Raji (cell line): ENCODE results near the gene PTPRM.

Experiments
- POLR2A ChIP-seq: IDR thresholded peaks from 2 replicates; pipeline ENCODE4 v1.6.1; 2011; ENCODE audit warnings: low read depth, low read length, control low read depth; ENCODE audit not compliant: insufficient read depth

Gene PTPRM

DNA sequence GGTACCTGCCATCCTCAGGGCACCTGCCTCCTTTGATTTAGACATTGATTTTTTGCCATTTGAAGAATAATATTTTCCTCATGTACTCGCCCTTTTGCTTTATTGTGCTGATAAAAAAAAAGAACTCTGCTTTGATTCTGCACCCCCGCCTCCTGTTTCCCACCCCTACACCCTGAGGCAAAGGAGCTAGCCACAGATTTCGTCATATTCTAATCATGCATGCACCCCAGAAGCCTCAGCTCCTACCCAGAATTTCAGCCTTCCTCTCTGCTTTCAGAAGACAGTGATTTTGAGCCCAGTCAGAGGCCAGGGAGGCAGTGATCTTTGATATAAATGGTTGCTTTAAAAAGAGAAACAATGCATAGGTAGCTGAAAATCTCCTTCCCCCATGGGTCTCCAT, 329.0 kb downstream of the PTPRM start:
- TF ChIP-seq POLR2A = no peak

DNA sequence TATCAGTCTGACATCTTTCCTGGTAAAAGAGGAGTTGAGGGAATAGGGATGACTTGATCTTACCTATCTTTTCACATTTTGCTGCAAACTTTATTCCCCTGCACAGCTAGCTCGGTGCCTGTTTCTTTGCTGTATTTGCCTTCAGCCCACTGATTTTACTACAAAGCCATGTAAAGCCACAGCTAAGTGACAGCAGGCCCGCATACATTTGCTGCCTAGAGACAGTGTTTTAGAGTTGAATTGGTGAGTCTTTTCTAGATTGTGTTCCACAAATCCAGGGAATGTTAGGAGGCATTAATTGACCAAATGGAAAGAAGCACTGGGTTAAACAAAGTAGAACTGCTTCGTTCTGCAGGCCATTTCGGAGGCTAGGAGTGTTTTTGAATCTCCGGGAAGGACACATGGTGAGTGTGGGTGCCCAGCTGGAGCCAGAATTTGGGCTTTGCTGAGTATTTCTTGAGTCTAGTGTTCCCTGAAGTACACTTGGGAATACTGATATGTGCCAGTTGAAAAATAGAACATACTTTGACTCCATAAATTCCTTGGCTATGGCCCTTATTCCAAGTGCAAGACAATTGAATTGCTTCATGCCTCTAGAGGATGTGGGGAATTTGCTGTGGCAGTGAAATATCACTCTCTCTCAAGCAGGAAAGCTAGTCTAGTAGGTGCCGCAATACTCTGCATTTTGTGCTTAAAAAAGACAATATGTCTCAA, 329.8 kb downstream of the PTPRM start:
- no peak for TF ChIP-seq POLR2A

- no peak for TF ChIP-seq POLR2A
These were observed 331.1 kb downstream of the PTPRM start for GRCh38 chr18:7898181-7898580.

- no peak for TF ChIP-seq POLR2A
These were observed 332.0 kb downstream of the PTPRM start for GRCh38 chr18:7899078-7899477.

DNA sequence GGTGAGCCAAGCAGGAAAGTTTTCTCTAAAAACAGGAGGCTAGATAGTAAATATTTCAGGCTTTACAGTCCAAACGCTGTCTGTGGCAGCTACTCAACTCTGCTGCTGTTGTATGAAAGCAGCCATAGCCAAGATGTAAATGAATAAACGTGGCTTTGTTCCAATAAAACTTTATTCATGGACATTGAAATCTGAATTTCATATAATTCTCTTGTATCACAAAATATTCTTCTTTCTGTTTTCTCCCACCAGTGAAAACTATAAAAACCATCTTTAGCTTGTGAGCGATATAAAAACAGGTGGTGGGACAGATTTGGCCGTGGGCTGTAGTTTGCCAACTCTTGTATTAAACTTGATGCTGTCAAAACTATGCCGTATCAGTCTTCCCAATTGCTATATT, 333.0 kb downstream of the PTPRM start:
- TF ChIP-seq POLR2A = no peak

DNA sequence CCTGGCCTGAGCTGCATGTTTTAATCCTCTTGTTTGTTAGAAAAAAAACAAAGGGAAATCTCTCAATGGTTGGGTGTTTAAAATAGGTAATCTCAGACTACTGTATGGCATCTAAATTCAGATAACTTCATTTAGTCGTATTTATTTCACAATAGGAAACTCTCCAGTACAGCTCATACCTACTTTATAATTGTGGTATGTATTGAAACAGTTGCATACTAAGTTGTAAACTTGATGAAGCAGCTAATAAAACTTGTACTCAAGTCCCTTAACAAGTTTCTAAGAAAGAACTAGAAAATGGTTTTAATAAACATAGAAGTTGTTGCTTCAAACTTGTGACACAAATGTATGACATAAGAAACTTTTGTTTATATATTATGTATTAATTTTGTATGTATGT, 334.5 kb downstream of the PTPRM start:
- TF ChIP-seq POLR2A = no peak

- no peak for TF ChIP-seq POLR2A
These were observed 335.3 kb downstream of the PTPRM start for GRCh38 chr18:7902399-7902839.

GRCh38 chr18:7904529-7904928, 337.4 kb downstream of the PTPRM start:
- no peak for TF ChIP-seq POLR2A

DNA sequence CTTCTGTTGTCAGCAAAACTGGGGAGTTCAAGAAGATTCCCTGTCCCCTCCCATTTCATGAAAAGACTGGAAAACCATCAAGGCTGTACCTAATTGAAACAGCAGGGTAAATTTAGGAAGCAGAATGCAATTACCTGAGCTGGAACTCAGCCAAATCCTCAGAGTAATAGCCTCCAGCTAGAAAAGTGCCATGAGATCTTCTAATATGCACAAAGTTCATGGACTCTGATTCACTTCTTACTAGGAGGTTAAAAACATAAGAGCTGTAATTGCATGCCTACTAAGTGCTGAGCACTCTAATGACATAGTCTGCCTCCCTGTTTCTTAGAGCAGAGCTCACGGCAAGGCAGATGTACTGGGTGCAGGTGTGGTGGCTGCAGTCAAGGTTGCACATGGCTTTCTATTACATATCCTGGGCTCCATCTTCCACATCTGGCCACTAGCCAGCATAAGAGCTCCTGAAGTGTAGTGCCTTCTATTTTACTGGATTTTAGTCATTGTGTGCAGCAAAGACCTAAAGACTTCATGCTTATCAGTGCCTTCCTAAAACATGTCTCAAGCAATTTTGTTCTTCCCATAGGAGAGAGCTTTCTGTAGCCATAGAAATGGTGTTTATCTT, 341.7 kb downstream of the PTPRM start:
- TF ChIP-seq POLR2A = no peak

- TF ChIP-seq POLR2A = no peak
These were observed 347.9 kb downstream of the PTPRM start for GRCh38 chr18:7914834-7915670.

DNA sequence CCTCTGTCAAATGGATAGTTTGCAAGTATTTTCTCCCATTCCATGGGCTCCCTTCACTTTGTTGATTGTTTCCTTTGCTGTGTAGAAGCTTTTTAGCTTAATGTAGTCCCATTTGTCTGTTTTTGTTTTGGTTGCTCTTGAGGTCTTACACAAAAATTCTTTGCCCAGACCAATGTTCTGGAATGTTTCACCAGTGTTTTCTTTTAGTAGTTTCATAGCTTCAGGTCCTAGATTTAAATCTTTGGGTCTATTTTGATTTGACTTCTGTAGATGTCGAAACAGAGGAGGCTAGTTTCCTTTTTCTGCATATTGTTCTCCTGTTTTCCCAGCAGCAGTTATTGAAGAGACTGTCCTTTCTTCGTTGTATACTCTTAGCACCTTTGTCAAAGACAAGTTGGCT, 351.6 kb downstream of the PTPRM start:
- no peak for TF ChIP-seq POLR2A

- TF ChIP-seq POLR2A = no peak
These were observed 352.4 kb downstream of the PTPRM start for GRCh38 chr18:7919565-7919964.

DNA sequence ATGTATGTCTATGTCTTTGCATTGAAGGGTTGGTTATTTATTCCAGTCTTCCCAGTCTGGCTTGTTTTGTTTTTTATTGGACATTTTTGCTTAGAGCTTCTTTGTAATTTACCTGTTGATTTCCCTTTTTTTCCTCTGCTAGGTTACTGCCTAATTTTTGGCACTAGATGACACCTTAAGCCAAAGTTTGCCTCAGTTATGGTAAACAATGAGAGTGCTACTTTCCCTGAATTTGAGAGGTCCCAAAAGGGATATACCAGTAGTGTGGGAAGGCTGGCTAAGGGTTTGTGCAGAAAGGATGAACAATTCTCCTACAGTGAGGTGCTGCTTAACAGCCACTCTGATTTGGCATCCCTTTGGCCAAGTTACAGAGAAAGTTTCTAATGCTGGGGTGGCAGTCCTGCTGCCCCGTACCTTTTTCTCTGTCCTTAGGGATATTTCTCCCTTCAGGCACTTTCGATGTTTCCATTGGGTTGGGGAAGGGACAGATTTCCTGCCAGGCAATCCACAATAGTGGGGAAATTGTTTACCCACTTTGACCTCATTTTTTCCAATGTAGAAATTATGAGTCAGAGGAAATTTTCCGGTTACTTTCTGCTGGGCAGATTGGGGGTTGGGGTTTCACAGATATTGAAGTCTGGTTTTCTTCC, 354.9 kb downstream of the PTPRM start:
- TF ChIP-seq POLR2A = no peak

GRCh38 chr18:7923105-7923504, 356.0 kb downstream of the PTPRM start:
- no peak for TF ChIP-seq POLR2A

GRCh38 chr18:7924616-7925015, 357.5 kb downstream of the PTPRM start:
- no peak for TF ChIP-seq POLR2A
